T-helper 1 cell treated with Interleukin-12 subunit alpha and Interleukin-12 subunit beta and Interleukin-4 antibody, amounts not matched to agents 30 ng/mL and 1 ng/mL, for 36 hours (primary cell): ENCODE measurements around the gene MORC3. TPM values are rescaled to one million over a fixed set of nuclear protein-coding genes. Genes with fewer than 3 reads are reported as not detected.
"Not testable (repeated sequence)": the region's sequence is repeated elsewhere in the genome, so short reads cannot be mapped to it uniquely, and the experiment has no call there.

Experiments
- intact Hi-C: fragments of 100-400 bp; cut with micrococcal nuclease; formaldehyde crosslinking; loops from one replicate; pipeline ENCODE4 v1.15.1; 2024
- total RNA-seq: library from RNA; stranded (reverse); gene quantifications from 2 replicates; pipeline ENCODE4 v1.2.3, GENCODE V29; 2022

Gene MORC3
- total RNA-seq, 1 donor from 2014 or later: 38.5 TPM

GRCh38 chr21:36321325-36322082 lies 1.5 kb downstream of the MORC3 start:
- intact Hi-C loops: loop anchor here (1.0 to 2.0 kb wide), 3 partner anchors 10 to 645 kb away; partner anchors contain the start of gene HLCS

- intact Hi-C loops: no loop called here
Measured at GRCh38 chr21:36322083-36322424, 2.1 kb downstream of the MORC3 start.

- intact Hi-C loops: no loop called here
Measured at GRCh38 chr21:36323032-36323431, 3.0 kb downstream of the MORC3 start.

GRCh38 chr21:36325373-36326010 lies 5.5 kb downstream of the MORC3 start:
- intact Hi-C loops: no loop called here

- intact Hi-C loops: loop anchor here (1.0 to 2.0 kb wide), 6 partner anchors 10 to 190 kb away; partner anchors contain the start of gene DOP1B
Measured at GRCh38 chr21:36330904-36331303, 10.9 kb downstream of the MORC3 start.

- intact Hi-C loops: no loop called here
Measured at GRCh38 chr21:36337099-36337509, 17.1 kb downstream of the MORC3 start.

GRCh38 chr21:36338975-36339374 lies 19.0 kb downstream of the MORC3 start:
- intact Hi-C loops: no loop called here

- intact Hi-C loops: not testable (repeated sequence)
Measured at GRCh38 chr21:36342581-36342980, 22.6 kb downstream of the MORC3 start.

GRCh38 chr21:36344931-36345330 lies 24.9 kb downstream of the MORC3 start:
- intact Hi-C loops: no loop called here

- intact Hi-C loops: no loop called here
Measured at GRCh38 chr21:36347278-36347961, 27.4 kb downstream of the MORC3 start.

GRCh38 chr21:36347962-36348328 lies 27.9 kb downstream of the MORC3 start:
- intact Hi-C loops: no loop called here

GRCh38 chr21:36349315-36349714 lies 29.3 kb downstream of the MORC3 start:
- intact Hi-C loops: no loop called here

GRCh38 chr21:36350282-36350910 lies 30.4 kb downstream of the MORC3 start:
- intact Hi-C loops: no loop called here

- intact Hi-C loops: no loop called here
Measured at GRCh38 chr21:36354918-36355680, 35.1 kb downstream of the MORC3 start.

GRCh38 chr21:36355868-36356267 lies 35.9 kb downstream of the MORC3 start:
- intact Hi-C loops: no loop called here

- intact Hi-C loops: no loop called here
Measured at GRCh38 chr21:36359185-36359584, 39.2 kb downstream of the MORC3 start.

- intact Hi-C loops: no loop called here
Measured at GRCh38 chr21:36369064-36369685, 49.2 kb downstream of the MORC3 start.

GRCh38 chr21:36375994-36376393 lies 56.0 kb downstream of the MORC3 start:
- intact Hi-C loops: no loop called here

GRCh38 chr21:36377391-36377842 lies 57.4 kb downstream of the MORC3 start:
- intact Hi-C loops: no loop called here

- intact Hi-C loops: no loop called here
Measured at GRCh38 chr21:36379251-36379650, 59.3 kb downstream of the MORC3 start.
